Hematopoietic multipotent progenitor cell treated with erythropoietin and hydrocortisone succinate and interleukin-3 and kit ligand, for 6 days (in vitro differentiated cells): ENCODE data around the gene ZNF148.
A peak's percentile ranks its signal among the peaks of the same experiment; 100 is the strongest.

Source experiments
- DNase-seq: peaks from one replicate; pipeline ENCODE4 v3.0.0-alpha.2; 2015

Gene ZNF148

GRCh38 chr3:125187599-125187910 is 187.6 kb downstream of the ZNF148 start:
- no peak for DNase-seq

DNA sequence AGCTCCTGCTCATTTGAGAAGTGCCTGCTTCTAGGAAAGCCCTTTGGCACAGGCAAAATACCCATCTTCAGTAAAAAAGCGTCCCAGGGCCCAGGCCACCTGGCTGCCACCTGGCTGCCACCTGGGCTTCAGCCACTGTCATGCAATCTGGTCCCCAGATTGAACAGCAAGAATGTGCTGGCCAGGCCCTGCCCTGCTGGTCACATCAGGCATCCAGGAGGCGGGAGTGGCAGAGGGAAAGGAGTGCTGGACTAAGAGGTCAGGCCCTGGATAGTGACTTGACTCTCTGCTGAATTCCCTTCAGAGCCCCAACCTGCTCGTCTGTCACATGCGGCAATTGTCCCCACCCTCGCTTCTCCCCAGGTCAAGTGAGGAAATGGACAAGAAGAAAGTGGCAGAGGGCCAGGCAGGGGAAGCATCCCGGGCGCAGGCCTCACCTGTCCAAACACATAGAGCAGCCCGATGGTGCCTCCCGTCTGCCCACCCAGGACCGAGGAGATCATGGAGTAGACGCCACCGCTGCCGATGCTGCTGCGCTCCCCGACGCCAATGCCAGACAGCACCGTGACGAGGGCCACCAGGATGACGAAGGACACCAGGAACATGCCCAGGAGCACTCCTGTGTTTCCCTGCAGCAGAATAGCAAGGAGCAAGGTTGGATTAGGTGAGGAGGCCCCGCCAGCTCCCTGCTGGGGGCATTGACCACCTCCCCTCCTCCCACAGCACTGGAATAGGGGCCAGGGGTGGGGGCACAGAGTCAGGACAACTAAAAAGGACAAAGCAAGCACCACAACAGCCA is 188.1 kb downstream of the ZNF148 start:
- no peak for DNase-seq

GRCh38 chr3:125186261-125186787 is 188.8 kb downstream of the ZNF148 start:
- DNase-seq, result no peak

- DNase-seq, result no peak
Measured at GRCh38 chr3:125185805-125186204, 189.3 kb downstream of the ZNF148 start.

DNA sequence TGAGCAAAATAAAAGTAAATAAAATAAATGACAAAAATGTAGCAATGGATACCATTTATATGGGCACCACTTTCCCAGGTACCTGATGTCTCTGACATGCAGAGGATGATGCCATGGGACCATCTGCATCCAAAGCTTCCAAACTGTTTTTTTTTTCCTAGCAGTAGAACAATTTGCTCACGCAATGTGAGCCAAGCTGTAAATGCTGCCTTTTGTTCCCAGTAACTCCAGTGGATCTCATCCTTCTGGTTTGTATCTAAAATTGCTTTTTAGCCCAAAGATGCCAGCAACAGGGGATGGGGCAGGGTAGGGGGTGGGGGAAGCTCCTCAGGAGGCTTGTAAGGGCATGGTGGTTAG is 195.3 kb downstream of the ZNF148 start:
- no peak for DNase-seq

- DNase-seq, result peak; percentile 38
Measured at GRCh38 chr3:125179143-125179883, 195.8 kb downstream of the ZNF148 start.

DNA sequence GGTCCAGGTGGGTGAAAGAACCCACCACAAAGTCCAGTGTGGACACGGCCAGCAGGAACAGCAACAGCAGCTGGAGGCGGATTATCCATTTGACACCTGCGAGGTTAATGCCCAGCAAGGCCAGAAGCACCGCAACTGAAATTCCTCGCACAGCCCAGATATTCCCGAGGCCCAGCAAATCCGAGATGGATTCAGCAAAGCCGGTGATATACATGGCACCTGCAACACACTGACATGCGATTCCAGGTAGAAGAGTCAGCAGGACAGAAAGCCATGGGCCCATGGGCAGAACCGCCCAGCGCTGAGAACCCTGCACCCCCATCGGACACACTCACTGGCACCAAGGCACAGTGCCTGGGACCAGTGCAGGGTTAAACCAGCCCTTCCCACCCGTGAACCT is 197.4 kb downstream of the ZNF148 start:
- DNase-seq, result no peak
